Ishikawa (cell line): ENCODE data around the gene GNAT3.

ENCODE experiments used
- CREB1 ChIP-seq: IDR thresholded peaks from 2 replicates; pipeline ENCODE4 v1.6.1; 2012; ENCODE audit warnings: low read depth
- MAX ChIP-seq: IDR thresholded peaks from 2 replicates; pipeline ENCODE4 v1.6.1; 2012
- TAF1 ChIP-seq: IDR thresholded peaks from 2 replicates; pipeline ENCODE4 v1.6.1; 2012; ENCODE audit warnings: low read depth, mild to moderate bottlenecking

GRCh38 chr7:80475383-80475782, 36.5 kb downstream of the GNAT3 start:
- TF ChIP-seq CREB1, result no peak
- no peak for TF ChIP-seq MAX
- TF ChIP-seq TAF1, result no peak
